Stimulated activated CD4-positive, alpha-beta T cell treated with anti-CD3 and anti-CD28 coated beads, Interleukin-1b, Interleukin-23, amount 100 ng/mL, for 4 hours (primary cell): ENCODE results near the gene FAM3C.

Source experiments
- DNase-seq, 2 donors: peaks; one replicate each; pipeline ENCODE4 v3.0.0-alpha.2; 2020; ENCODE audit warnings: low read depth in 2 of 2

FAM3C gene

GRCh38 chr7:121410829-121411596 is 14.9 kb upstream of the FAM3C start:
- DNase-seq: no peak

GRCh38 chr7:121406944-121407343 is 10.8 kb upstream of the FAM3C start:
- no peak for DNase-seq

DNA sequence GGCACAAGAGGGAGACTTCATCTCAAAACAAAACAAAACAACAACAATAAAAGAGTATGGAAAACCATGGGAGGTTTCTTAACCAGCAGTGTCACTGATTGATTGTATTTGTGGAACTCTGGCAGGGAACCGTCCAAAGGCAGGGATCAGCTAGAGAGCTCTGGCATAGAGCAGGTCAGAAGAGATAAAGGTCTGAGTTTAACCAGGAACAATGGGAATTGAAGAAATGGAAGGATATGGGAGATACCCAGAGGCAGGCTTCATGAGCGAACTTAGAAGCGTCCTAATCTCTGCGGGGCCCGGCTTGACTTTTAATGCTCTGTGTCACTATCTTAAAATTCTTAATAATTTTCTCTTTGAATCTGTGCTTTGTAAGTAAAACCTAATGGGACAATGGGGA is 10.4 kb upstream of the FAM3C start:
- no peak for DNase-seq

DNA sequence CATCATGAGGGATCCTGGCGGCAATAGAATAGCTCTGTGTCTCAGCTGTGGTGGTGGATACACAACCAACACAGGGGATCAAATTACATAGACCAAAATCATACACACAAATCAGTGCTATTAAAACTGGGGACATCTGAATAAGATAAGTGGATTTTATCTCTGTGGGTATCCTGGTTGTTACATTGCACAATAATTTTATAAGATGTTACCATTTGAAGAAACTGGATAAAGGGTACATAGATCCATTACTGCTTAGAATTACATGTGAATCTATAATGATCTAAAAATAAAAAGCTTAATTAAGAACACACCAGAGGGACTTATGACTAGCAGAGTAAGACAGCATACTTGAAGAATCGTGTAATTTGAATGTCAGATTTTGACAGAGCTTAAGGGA is 8.2 kb upstream of the FAM3C start:
- DNase-seq: no peak

DNA sequence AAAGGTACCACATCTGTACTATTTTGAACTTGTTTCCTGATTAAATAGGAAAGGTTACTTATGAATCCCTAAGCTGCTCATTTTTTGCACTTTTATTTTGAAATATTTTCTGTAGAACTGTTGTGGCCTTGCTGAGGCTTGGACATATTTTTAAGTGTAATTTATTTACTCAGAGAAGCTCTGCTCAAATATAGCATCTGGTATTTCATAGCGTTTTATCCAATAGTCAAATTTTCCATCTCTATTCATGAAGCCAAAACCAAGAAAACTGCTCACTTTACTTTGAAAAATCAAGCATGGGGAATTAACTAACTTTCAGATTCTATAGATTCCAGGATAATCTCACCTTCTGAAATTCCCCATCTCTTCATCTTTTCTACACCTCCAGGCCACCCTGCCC is 6.6 kb upstream of the FAM3C start:
- DNase-seq: no peak

- no peak for DNase-seq
These were observed 5.8 kb upstream of the FAM3C start for GRCh38 chr7:121401896-121402295.

GRCh38 chr7:121398246-121398645 is 2.1 kb upstream of the FAM3C start:
- no peak for DNase-seq

DNA sequence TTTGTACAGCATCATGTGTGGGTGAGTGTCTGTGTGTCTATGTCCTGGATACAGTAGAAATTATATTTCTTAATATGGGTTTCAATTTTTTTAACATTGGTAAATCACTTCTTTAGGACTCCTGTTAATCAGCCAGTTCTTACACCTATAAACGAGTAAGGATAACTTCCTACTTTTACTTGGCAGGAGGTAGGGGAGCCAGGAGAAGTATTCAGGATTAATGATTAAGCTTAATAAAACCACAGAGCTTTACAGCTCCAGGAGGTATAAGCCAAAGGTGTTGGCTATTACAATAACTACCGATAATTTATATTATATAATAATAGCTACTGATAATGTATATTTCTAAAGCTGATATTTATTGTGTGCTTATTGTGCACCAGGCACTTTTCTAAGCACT is 1.7 kb upstream of the FAM3C start:
- DNase-seq: no peak

DNA sequence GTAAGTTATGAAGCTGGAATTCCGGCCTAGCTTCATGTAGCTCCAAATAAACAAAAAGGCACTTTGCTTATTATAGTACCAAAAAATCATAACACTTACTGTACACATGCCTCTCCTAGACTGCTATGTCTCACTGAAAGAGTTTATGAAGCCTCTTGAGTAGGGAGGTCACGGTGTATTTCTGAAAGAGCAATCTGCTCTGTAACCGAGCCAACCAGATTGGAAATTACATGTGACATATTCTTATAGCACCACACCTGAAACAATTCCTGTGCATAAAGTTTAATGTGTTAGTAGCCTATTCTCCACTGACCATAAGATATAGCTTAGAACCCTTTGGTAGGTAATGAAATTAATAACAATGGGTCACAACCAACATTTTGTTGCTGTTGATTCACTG is 1.3 kb upstream of the FAM3C start:
- DNase-seq: no peak

GRCh38 chr7:121395494-121395960 is 581 bp downstream of the FAM3C start:
- peak; percentile 34 to 36 for DNase-seq

- no peak for DNase-seq
These were observed 1.4 kb downstream of the FAM3C start for GRCh38 chr7:121394709-121395140.

DNA sequence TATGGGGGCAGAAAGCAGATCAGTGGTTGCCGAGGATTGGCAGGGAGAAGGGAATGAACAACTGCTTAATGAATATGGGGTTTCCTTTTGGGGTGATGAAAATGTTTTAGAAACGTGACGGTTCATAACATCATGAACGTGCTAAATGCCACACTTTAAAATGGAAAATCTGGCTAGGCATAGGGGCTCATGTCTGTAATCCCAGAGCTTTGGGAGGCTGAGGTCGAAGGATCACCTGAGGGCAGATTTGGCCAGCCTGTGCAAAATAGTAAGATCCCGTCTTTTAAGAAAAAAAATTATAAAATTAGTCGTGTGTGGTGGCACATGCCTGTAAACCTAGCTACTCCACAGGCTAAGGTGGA is 3.1 kb downstream of the FAM3C start:
- DNase-seq: no peak

- no peak for DNase-seq
These were observed 3.7 kb downstream of the FAM3C start for GRCh38 chr7:121392277-121393004.

- DNase-seq: no peak
These were observed 4.4 kb downstream of the FAM3C start for GRCh38 chr7:121391686-121392085.

DNA sequence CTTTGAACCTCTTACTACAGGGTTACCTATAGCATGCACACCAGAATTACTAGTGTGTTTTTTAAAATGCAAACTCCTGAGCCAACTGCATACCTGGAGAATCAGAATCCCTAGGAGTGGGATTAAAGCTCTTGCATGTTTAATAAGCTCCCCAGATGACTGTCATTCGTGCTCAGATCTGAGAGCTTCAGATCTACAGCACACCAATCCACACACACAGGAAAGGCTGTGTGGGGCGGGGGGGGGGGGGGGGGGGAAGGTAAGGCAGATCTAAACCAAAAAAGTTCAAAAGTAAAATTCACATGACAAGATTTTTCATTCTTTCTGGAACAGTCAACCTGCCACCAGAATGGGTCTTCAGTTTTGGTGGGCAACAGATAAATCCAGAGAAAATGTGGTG is 5.5 kb downstream of the FAM3C start:
- DNase-seq: no peak

DNA sequence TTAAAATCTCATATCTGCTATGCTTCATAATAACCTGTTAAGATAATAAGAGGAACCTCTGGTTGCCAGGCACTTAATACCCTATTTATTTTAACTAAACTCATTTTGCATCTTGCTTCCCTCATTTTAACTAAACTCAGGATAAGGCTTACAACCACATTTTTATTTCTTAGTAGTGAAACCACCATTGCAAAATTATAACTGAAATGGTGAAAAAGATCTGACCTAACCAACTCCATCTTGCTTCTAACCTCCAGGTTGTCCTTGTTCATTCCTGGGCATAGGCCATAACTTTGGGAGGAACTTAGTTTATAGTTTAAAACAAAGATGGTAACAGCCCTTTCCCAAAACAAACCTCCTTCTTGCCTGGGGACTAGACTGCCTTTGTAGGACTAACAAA is 6.0 kb downstream of the FAM3C start:
- DNase-seq: no peak

GRCh38 chr7:121388950-121389349 is 7.2 kb downstream of the FAM3C start:
- DNase-seq: no peak

- no peak for DNase-seq
These were observed 10.3 kb downstream of the FAM3C start for GRCh38 chr7:121385800-121386179.

DNA sequence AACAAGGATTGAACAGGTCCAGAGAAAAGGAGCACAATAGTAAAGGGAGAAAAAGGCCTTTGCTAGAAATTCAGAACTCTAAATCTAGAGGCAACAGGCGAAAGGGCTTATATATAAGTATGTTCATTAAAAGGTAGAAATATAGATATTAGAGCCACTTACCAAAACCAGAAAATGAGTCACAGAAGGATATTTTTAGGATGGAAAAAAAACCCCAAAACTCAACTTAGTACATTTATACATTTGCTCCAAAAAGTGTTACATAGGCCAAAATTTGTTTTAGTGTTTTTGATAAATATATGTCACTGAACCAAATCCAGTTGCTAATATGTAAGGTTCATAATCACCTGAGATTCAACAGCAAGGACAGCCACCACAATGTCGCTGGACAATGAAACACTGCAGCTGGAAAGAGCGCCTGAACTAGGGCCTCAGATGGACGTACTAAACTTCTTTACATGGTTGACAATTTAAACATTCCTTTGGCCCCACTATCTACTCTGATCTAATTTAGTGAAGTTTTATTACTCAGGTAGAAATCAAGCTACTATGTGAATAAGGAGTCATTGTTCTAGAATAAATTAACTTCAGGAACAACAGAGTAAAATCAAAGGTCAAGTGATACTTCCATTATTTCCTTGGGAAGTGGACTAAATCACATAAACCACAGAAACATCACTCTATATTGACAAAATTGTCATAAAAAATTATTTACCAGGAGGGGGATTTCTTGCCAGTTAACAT is 10.9 kb downstream of the FAM3C start:
- DNase-seq: no peak

- no peak for DNase-seq
These were observed 11.8 kb downstream of the FAM3C start for GRCh38 chr7:121384265-121384664.

DNA sequence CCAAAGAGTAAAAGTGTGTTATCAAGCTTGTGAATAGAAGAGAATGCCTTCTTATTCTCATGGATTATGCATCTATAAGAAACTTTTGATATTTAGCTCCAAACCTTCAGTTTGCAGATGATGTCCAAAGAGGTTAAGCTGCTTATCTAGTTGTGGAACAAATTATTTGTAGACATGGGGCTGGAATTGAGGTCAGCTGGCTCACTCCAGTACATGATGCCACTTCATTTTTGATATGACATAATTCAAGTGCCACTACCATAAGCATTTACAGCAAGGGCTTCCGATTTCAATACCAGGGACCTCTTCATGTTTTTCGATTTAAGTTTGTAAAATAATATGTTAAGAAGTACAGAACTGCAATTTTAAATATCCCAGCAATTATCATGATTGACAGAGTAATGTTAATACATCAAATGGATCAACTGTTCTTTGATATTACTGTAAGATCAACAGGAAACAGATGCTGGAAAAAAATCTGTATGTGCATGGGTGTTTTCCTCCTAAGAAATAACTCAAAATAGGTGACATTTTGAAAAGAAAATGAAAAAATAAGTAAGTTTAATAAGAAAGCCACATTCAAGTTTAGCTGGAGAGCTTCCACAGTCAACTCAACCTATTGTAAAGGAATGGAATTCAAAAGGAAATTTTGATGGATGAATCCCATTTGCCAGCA is 12.7 kb downstream of the FAM3C start:
- no peak for DNase-seq

GRCh38 chr7:121382473-121382872 is 13.6 kb downstream of the FAM3C start:
- DNase-seq: no peak
